Hematopoietic multipotent progenitor cell treated with erythropoietin and hydrocortisone succinate and interleukin-3 and kit ligand, for 17 days (in vitro differentiated cells): ENCODE results near the gene MAPKAPK3.
"Not testable (repeated sequence)": the region's sequence is repeated elsewhere in the genome, so short reads cannot be mapped to it uniquely, and the experiment has no call there.

Experiments used
- DNase-seq: peaks from one replicate; pipeline ENCODE4 v3.0.0-alpha.2; 2015; ENCODE audit warnings: low spot score

MAPKAPK3 gene

DNA sequence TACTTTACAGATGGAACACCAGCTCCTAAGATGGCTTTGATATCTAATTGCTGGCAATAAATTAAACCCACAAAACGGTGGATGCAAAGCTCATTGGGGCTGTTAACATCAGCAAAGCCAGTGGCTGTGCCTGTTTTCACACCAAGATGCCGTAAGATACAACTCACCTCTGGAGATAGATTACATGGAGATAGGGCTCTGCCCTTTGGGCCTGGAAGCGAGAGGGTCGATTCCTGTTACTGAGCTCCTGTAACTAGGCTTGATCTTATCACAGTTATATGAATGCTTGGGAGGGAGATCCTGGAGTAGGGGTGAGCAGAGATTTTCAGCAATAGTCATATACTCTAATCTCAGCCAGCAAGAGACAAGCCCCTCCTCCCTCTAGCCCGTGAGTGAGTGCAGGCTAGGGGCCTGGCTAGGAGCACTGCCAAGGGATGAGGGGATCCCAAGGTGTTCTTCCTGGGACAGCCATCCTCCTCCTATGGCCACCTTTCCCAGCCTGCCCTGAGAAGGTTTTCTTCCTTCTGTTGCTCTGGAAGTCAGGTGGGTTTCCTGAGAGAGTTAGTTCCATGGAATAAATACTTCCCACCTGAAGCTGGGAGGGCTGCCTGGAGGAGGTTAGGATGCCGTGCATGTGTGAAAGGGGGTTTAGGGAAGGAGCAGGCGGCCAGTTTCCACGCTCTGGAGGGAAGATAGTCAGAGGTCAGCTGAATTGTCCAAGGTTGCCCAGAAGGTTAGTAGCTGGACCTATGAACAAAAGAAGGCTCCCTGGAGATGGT, 39.7 kb downstream of the MAPKAPK3 start:
- no peak for DNase-seq

DNA sequence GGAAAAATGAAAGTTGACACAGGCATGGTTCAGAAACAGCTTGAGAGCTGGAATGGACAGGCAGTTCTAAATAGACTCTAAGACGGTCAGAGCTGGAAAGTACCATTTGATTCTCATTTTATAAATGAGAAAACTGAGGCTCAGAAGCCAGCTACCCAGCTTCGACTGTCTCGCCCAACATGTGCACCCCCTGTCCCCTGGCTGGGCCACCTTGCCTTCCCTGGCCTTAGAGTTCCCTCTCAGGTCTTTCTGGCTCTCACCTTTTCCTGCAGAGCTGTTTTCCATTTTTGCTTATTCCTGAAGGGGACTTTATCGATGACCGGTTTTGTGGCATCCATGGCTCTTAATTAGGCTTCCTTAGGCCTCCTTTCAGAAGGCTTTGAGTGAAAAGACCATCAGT, 40.5 kb downstream of the MAPKAPK3 start:
- no peak for DNase-seq

DNA sequence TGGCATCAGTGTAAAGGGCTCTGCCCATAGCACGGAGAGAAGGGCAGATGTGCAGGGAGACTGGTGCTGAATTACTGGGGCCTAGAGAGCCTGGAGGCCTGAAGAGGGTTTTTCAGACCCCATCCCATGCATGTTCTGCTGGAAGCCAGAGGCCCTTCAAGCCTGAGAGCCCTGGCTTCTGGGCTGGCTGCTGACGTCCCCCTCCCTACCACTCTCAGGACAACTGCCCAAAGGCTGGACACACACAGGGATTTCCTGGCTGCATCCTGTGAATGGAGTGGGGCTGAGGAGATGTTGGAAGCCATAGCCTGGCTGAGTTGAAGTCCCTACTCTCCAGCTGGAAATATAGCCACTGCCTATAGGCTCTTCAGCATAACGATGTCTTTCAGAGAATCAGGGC, 40.9 kb downstream of the MAPKAPK3 start:
- DNase-seq: no peak

DNA sequence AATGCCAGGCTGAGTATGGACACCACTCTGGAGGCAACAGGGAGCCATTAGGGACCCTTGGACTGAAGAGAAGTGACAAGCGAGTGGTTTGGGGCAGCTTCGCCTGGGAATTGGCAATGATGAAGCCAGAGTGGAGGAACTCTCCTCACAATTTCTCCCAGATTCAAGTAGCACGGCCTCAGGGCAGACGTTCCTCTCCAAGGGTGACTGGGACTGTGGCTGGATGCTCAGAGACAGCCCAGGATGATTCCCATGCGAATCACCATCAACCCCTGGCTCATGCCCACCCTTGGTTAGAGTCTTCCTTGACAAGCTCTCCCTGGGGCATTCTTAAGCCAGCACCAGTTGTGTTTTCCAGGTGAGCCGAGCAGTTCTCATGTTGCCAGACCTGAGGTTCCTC, 41.5 kb downstream of the MAPKAPK3 start:
- DNase-seq: no peak

DNA sequence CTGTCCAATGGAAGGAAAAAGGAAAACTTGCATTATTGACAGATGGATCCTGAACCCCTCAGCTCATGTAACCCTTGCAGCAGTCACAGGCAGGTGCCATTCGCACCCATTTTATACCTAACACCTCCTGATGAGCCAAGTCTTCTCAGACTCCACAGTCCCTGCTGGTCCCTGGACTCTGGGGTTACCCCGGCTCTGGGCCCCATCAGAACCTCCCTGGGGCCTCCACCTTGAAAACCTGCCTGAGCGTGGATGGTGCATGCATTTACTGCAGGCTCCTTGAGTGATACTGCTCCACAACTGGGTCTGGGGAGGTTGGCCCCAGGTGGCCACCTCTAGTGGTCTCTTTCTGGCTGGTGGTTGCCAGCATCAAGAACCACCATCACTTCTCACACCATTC, 41.9 kb downstream of the MAPKAPK3 start:
- no peak for DNase-seq

DNA sequence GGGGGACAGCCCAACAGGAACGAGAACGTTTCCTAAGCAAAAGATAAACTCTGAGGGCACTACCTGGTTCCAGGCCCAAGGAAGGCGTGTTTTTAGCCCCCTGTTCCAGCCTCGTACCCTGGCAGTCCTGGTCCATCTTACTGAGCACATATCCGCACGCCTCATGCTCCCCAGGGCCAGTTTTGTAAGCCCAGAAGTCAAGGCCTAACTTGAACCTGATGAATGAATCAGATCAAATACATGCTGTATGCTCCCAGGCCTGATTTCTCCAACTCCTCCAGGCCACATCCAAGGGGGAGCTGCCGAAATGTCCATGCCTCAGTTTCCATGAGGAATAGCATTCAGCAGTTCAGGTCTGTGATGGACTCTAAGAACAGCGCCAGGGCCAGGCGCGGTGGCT, 43.4 kb downstream of the MAPKAPK3 start:
- DNase-seq: no peak

DNA sequence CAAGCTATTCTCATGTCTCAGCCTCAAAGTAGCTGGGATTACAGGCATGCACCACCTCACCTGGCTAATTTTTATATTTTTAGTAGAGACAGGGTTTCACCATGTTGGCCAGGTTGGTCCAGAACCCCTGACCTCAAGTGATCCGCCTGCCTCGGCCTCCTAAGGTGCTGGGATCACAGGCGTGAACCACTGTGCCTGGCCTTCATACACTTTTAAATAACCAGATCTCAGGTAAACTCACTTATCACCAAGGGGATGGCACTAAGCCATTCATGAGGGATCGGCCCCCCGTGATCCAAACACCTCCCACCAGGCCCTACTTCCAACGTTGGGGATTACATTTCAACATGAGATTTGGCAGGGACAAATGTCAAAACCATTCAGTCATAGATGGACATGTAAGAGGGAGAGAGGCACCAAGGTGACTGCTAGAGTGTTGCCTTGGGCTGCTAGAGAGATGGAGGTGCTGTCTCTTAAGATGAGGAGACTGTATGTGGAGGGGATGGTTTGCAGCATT, 44.4 kb downstream of the MAPKAPK3 start:
- DNase-seq: no peak

DNA sequence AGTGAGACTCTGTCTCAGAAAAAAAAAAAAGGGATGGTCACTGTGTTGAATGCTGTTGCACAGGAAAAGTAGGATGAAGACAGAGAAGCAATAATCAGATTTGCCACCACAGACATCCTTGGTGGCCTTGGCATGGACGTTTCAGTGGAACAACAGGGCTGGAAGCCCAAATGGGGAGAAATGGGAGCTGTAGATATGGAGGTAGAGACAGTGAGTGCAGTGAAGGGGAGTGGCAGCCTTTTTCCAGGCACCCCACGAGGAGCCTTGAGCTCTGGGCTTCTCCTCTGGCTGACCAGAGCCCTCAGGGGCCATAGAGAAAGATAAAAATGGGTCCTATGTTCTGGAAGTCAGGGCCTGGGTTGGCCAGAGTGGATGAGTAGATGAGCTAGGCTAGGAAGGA, 45.5 kb downstream of the MAPKAPK3 start:
- no peak for DNase-seq

DNA sequence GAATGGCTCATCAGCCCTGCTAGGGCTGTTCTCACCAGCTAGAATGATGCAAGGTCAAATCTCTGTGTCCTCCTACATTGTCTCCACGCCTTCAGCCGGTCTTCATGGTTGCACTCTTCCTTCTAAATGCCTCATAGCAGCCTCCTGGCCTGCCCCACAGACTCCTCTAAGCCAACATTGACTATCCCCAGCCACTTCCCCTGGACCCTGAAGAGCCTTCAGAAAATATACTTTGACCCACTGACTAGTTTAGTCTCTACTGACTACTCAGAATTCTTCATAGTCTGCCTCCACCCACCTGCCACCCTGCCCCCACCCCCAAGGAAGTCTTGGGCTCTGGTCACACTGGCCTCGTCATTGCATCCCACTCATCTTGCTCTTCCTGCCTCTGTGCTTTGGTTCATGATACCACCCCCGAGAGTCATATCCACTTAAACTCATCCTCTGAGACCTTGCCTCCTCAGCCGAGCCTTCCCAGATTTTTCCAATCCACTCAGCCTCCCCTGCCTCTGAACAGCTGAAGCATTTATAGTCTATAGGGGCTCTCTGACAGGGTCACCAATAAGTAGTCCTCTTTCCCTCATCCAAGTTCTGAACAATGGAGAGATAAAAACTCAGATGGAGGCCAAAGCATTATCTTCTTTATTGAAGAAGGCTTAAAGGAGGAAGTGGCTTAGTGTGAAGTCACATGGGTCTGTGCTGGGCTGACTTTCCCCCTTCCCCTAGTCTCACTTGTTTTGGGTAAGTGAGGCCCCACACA, 48.3 kb downstream of the MAPKAPK3 start:
- no peak for DNase-seq

DNA sequence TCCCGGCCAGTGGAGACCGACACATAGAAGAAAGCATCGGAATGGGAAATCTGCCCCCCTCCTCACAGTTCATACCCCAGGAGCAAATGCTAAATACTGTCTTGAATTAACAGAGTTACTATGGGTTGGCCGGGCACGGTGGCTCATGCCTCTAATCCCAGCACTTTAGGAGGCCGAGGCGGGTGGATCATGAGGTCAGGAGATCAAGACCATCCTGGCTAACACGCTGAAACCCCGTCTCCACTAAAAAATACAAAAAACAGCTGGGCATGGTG, 48.8 kb downstream of the MAPKAPK3 start:
- not testable (repeated sequence) for DNase-seq

DNA sequence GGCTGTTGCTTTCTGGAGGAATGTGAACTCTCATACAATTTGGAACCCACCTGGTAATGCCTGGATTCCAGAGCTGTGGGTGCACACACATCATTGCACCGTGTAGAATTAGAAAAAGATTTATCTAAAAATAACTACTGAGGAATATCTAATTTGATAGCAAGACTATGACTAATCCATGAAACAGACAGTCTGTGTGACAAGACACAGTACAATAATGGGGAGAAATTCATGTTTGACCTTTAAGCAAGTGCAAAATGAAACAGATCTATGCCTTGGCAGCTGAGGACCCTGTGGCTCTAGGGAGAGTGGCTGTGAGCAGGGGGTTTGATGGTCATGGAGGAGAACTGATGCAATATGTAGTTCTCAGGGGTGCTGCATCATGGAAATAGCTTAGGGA, 49.9 kb downstream of the MAPKAPK3 start:
- no peak for DNase-seq

DNA sequence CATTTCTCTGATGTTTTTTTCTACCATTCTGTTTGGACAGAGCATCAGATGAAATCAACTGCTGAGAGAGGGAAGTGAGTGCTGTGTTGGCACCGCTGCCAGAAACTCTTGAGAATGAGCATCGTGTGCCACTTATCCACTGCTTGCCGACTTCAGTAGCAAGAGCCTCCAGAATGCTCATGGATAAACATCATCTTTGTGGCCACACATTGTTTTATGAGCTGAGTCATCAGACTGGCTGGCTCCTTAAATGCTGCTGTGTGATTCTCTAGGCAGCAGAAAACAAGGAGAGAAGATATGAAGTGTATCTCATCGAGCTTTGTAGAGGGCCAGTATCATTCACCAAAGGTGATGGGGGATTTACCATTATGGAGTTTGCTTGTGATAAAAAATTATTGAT, 54.4 kb downstream of the MAPKAPK3 start:
- no peak for DNase-seq

DNA sequence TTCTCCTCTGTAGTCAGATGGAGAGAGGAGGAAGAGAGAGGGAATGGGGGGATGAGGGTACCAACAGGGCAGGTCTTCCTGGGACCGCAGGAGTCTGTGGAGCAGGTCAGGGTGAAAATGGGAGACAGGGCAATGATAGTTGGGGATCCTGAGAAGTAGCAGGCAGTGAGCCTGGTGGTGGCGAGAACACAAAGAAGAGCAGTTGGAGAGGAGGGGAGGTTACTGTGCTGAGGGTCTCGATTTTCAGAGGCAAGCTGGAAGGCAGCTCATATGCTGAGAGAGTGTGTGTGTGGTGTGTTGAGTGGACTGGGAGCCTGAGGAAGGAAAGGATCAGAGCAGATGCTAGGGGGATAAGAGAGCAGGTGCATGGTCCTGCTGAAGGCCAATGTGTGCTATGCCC, 55.7 kb downstream of the MAPKAPK3 start:
- no peak for DNase-seq

DNA sequence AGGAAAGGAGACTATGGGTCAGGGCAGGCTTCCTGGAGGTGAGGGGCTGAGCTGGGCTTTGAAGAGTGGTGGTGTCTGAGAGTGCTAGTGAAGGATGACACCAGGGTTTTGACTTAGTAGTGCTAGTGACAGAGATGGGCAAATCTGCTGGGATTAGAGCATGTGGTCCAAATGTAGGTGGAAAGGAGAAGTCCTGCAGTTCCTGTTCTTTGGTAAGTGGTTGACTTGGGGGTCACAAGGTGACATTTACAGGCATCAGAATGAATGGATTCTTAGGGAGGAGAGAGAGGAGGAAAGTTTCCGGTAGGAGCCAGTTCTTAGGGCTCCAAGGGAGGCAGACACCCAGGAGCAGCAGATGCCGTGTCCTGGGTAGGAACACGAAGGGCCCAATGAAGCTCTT, 57.0 kb downstream of the MAPKAPK3 start:
- DNase-seq: no peak

DNA sequence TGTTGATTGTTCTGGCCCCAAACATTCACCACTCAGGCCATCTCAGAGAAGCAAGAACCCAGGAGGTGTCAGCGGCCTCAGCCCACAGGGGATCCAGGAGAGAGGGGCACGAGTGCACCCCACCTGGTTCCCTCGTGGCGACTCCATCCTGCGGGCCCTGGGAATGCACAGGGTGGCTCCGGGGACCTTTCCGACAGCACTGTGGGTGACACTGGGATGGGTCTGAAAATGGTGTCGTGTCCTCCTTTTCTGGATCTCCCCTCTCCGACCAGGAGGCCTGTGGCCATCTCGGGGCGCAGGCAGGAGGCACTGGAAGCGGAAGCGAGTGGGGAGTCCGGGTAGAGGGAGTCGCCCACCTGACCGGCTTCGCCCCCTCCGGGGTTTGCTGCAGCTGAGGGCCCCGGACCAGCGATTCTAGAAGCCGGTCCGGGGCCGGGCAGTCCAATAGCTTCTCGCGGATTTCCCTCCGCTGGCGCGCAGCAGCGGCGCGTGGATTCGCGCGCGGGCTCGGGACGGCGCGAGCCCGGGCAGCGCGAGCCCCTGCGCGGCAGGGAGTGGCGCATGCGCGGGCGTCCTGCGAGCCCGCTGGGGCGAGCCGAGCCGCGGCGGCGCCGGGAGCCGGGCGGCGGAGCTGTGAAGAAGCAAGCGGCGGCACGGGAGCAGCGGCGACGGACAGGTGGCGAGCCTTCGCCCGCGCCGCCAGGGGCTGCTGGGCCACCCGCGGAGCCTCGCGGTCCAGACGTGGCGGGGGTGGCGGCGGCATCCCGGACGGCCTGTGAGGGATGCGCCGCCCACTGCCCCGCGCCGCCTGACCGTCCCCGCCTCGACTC, 57.6 kb downstream of the MAPKAPK3 start, which contains the start of gene DOCK3:
TSS of gene DOCK3 (plus strand) at position 579 of the 830 bp plus-strand sequence. CDS start 337 bp downstream, outside the sequence.
- DNase-seq: no peak

DNA sequence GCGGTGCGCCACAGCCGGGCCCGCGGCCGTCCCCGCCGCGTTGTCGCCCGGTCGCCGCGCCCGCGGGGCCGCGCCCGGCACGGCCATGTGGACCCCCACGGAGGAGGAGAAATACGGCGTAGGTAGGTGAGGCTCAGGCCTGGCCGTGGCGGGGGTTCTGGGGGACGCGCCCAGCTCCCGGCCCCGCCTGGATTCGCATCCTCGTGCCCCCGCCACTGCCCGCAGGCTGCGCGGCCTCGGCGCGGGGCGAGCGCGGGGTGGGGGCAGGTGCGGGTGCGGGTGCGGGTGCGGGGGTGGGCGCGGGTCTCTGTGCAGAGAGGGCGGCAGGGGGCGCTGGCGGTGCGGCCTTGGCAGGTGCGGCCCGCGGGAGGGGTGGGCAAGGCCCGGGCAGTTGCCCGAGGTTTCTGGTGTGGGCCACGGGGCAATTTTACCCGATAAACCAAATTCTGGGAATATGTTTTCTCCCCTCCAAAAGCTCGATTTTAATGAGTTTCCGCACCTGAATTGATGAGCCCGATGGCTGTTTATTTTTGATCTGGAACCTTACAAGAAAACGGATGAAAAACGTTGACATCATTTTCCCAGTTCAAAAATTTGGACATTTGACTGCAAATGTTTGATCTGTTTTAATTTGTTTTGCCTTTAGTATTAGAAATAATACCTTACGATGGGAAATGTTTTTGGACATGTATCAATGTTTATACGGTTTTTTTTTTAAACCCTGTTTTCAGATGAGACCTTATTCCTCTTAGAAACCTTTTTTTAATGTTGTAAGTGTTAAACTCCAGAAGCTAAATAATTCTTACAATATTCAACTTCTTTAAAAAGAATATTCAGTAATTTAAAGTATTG, 58.5 kb downstream of the MAPKAPK3 start:
- DNase-seq: no peak

DNA sequence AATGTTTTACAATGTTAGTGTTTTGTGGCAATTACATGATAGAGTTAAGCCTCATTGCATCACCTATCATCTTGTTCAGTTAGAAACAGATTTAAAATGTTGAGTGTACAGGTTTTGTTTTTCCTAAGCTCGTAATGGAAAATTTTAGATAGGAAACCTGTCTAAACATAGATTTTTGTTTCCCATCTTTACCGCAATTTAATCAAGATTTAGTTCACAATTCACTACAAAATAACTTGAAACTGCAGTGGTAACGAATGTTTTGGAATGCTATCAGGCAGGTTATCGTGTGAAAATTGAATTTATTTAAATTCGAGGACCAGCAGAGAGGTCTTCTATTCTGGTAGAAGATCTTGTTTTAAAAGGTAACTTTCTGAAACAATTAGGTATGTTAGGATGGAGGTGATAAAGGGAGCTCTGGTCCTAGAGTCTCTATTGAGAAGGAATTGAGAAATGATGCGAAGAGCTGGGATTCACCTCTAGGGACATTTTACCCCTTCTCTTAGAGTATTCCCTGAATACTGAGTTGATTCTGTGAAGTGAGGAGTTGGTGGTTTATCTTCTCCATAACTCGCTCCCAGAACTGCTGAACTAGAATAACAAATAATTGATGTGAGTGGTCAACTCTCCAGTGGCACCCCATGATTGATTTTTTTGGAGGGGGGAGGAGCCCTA, 59.2 kb downstream of the MAPKAPK3 start:
- no peak for DNase-seq

DNA sequence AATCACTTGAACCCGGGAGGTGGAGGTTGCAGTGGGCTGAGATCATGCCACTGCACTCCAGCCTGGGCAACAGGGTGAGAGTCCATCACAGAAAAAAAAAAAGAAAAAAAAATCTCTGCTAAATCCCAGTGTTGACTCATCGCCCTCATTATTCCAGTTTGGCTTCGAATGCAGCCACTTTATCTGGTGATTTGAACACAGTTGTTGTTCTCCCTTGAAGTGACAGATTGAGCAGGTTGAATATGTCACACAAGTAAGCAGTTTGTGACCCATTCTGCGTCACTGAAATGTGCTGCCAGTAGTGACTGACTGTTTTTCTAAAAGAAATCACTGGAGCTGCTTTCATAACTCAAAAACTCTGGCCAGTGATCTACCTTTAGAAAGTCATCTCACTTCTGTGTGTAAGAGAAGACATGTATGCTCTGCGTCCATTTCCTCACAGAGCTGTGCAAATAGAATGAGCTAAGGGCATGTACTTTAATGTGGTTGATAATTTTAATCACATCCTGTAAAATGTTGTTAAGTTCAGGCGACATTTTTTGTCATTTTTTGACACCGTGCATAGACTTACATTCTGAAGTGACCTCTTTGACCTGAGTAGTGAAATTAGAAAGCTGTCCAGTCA, 70.3 kb downstream of the MAPKAPK3 start:
- DNase-seq: no peak

DNA sequence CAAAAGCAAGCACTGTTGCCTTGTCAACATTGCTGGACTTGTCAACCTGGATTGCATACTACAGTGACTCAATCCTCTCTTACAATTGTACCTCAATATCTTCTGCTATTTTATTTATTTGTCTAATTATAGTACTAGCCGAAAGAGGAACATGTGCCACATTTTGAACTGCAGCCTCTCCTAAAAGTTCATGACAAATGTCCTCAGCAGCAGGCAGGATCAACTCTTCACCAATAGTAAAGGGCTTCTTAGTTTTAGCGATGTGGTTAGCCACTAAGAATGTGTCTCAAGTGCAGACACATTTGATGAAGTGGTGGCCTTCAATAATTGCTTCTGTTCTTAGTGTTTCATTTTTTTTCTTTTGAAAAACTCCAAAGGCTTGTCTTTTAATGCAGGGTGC, 71.0 kb downstream of the MAPKAPK3 start:
- DNase-seq: no peak

DNA sequence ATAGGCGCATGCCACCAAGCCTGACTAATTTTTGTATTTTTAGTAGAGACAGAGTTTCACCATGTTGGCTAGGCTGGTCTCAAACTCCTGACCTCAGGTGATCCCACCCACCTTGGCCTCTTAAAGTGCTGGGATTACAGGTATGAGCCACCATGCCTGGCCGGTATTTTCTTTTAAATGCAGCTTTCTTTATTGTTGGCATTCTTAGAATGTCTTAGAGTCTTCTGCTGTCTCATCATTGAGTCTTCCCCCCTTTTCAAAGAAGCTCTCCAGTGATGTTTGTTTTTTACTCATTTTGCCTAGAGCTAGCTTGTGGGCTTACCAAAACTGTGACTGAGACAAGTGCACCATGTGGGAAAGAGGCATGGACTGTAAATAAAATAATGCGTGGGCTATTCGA, 71.7 kb downstream of the MAPKAPK3 start:
- not testable (repeated sequence) for DNase-seq

DNA sequence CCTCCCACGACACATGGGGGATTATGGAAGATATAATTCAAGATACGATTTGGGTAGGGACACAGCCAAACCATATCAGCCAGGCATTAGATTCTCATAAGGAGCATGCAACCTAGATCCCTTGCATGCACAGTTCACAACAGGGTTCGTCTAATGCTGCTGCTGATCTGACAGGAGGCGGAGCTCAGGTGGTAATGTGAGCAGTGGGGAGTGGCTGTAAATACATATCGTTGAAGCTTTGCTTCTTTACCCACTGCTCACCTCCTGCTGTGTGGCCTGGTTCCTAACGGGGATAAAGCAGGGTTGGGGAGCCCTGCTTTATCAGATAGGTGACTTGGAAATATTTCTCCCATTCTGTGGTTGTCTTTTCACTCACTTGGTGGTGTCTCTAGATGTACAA, 72.6 kb downstream of the MAPKAPK3 start:
- DNase-seq: no peak
